Right lobe of liver (tissue), 6 donors: ENCODE data around the gene PTPRR. TPM values are rescaled to one million over a fixed set of nuclear protein-coding genes. Genes with fewer than 3 reads are reported as not detected.
A peak's percentile ranks its signal among the peaks of the same experiment; 100 is the strongest.
"Not testable (repeated sequence)": the region's sequence is repeated elsewhere in the genome, so short reads cannot be mapped to it uniquely, and the experiment has no call there.

ENCODE experiments used
- ATAC-seq, 4 donors: fragments of 200-7000 bp; cut with Tn5 transposase; one replicate each; pipeline ENCODE4 v1.9.1; 2020; ENCODE audit warnings: mild to moderate bottlenecking in 4 of 4, moderate library complexity in 4 of 4
- DNase-seq, 3 donors: peaks; one replicate each; pipeline ENCODE4 v3.0.0-alpha.2; 2020
- H3K27ac ChIP-seq, 3 donors: fragments of 200-600 bp; one replicate each; pipeline ENCODE4 v1.8.0; 2022
- H3K27me3 ChIP-seq, 2 donors: fragments of 200-600 bp; one replicate each; pipeline ENCODE4 v1.8.0; 2022
- H3K36me3 ChIP-seq, 4 donors: fragments of 200-600 bp; sonication (generic) in 1 of 4; one replicate each; pipeline versions ENCODE4 v1.5.1 to v1.8.0; 2017 to 2022; ENCODE audit warnings: control low read depth in 1 of 4
- H3K4me1 ChIP-seq, 4 donors: fragments of 200-600 bp; sonication (generic) in 1 of 4; one replicate each; pipeline versions ENCODE4 v1.5.1 to v1.8.0; 2017 to 2022; ENCODE audit warnings: control low read depth in 1 of 4
- H3K4me3 ChIP-seq, 3 donors: fragments of 200-600 bp; one replicate each; pipeline ENCODE4 v1.8.0; 2022
- H3K9me3 ChIP-seq, 4 donors: fragments of 200-600 bp; sonication (generic) in 1 of 4; one replicate each; pipeline versions ENCODE4 v1.5.1 to v1.8.0; 2017 to 2022; ENCODE audit warnings: control low read depth in 1 of 4
- CTCF ChIP-seq, 4 donors: fragments of 200-600 bp in 3 of 4; fragments of 450-650 bp in 1 of 4; IDR thresholded peaks; one replicate each; pipeline versions ENCODE4 v1.5.1 to v1.8.0; 2016 to 2022; ENCODE audit warnings: antibody characterized with exemption in 4 of 4, mild to moderate bottlenecking in 2 of 4
- POLR2A ChIP-seq: fragments of 450-650 bp; IDR thresholded peaks from one replicate; pipeline ENCODE4 v1.6.1; 2017; ENCODE audit warnings: antibody characterized with exemption, mild to moderate bottlenecking
- WGBS: methylation state at CpG from one replicate; pipeline ENCODE4 v1.1.6; 2018; ENCODE audit warnings: low coverage, low lambda C conversion rate; ENCODE audit not compliant: insufficient coverage; ENCODE audit errors: missing lambda C conversion rate; 5-methylcytosine and 5-hydroxymethylcytosine counted together
- intact Hi-C, 2 donors: fragments of 100-400 bp; cut with DNase I; formaldehyde crosslinking; loops; one replicate each; pipeline versions ENCODE4 v1.11.2 to v1.14.1; 2022
- total RNA-seq, 6 experiments: library from RNA; depleted of rRNA in 2 of 6; stranded (reverse); fragments of >200 nt in 2 of 6; fragmentation: NEBNext Ultra II Directional in 3 of 6; extraction: Animal tissue kit (Norgen Biotek cat#: 25700) in 3 of 6; gene quantifications; one replicate each; pipeline versions ENCODE4 v1.1.0 to v1.2.4, GENCODE V29; 2016 to 2023
- donor health status: DM: no; HTN: yes; CAD: no.
- donor health status: DM: no; HTN: no; CAD: no.
- donor health status: DM: no; HTN: no; CAD: no.
- donor health status: DM: no; HTN: yes; CAD: no.
- donor health status: DM: no; HTN: yes; CAD: no.

Gene PTPRR
- total RNA-seq, 6 experiments from 2014 or later: 0.12 TPM; not detected in 5

DNA sequence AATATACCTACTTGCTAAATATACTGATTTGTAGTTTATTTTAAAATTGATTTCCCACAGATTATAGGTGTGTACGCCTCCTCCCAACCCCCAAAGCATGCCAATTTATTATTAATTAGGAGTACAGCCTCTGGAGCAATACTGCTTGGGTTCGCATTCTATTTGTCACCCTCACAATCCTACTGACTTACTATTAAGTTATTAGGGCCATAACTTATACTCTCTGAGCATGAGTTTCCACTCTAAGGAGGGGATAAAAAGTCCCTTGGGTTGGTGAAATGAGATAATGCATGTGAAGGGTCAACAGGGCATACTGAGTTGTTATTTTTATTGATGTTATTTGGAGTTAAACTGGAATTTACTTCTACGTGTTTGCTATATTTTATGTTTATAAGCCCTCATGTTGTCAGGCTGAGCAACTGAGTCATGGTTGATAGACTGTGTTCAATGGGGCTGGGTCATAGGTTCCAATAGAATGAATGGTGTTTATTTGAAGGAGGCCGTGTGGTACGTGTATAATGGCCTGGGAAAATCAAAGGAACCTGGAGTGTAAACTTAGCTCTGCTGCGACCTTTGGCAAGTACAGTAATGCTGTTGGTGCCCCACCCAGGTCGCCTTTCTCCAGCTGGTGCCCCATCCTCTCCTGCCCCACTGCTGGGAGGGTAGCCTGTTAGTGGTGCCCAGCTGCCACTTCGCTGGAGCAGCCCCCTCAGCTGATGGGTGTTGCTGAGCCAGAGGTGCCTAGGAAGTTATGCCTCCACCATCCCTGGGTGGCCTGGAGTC, 184.0 kb downstream of the PTPRR start:
- Histone ChIP-seq H3K27me3 (no peaks in the 10 kb centered on the region), H3K9me3 (no peaks in the 10 kb centered on the region), H3K4me3 (no peak overlapping the region), H3K27ac (no peak overlapping the region), H3K4me1 (peaks cover 0 to 2% (median 0%) of the 10 kb centered on the region in 4 donors), H3K36me3 (no peaks in the 10 kb centered on the region)
- peak in 1 of 4 donors; percentile 31 for ATAC-seq
- TF ChIP-seq CTCF (IDR thresholded peaks at IDR 0.05) (no peak), POLR2A (no peak)
- intact Hi-C loops: loop anchor here in 1 of 2 donors (10.0 kb wide), 1 partner anchor 108 kb away; no protein-coding TSS in a partner anchor
- DNase-seq: no peak
- WGBS: 64% methylated on average over 7 of the region's 8 CpGs

DNA sequence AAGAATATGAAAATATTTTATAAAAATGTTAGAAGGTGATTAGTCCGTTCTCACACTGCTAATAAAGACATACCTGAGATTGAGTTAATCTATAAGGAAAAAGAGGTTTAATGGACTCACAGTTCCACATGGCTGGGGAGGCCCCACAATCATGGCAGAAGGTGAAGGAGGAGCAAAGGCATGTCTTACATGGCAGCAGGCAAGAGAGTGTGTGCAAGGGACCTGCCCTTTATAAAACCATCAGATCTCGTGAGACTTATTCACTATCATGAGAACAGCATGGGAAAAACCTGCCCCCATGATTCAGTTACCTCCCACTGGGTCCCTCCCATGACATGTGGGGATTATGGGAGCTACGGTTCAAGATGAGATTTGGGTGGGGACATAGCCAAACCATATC, 185.3 kb downstream of the PTPRR start:
- H3K4me1 ChIP-seq, H3K27ac ChIP-seq, H3K9me3 ChIP-seq, H3K4me3 ChIP-seq, H3K27me3 ChIP-seq, H3K36me3 ChIP-seq, DNase-seq, ATAC-seq: not testable (repeated sequence)
- 49% methylated on average over 3 of the region's 3 CpGs for WGBS
- intact Hi-C loops: loop anchor here in 1 of 2 donors (10.0 kb wide), 1 partner anchor 110 kb away; no protein-coding TSS in a partner anchor

DNA sequence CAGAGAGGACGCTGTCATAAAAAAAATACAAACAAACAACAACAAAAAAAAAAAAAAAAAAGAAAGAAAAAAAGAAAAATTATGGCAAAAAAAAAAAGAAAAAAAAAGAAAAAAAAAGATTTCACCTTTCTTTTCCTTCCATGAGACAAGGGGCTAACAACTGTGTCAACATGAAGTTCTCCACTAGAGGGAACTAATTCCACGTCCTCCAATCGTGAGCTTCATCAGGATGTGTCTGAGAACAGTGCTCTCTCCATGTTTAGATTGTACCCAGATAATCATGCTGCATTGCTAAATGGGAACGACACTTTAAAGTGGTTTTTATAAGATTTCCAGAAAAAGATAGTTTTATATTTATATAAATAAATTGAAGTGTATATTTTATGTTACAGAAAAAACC, 187.2 kb downstream of the PTPRR start:
- 2% methylated on average over 4 of the region's 4 CpGs for WGBS

GRCh38 chr12:70732287-70732686, 188.3 kb downstream of the PTPRR start:
- no peak overlapping the region for H3K27ac ChIP-seq
- 44% methylated on average over 3 of the region's 8 CpGs for WGBS
- no peak overlapping the region for H3K4me3 ChIP-seq
- H3K9me3 ChIP-seq: no peaks in the 10 kb centered on the region
- TF ChIP-seq POLR2A: no peak
- no peak for TF ChIP-seq CTCF (IDR thresholded peaks at IDR 0.05)
- intact Hi-C loops: loop anchor here in 1 of 2 donors (10.0 kb wide), 1 partner anchor 113 kb away; no protein-coding TSS in a partner anchor
- H3K27me3 ChIP-seq: no peaks in the 10 kb centered on the region
- no peak for ATAC-seq
- peaks cover 0 to 2% (median 0%) of the 10 kb centered on the region in 4 donors for H3K4me1 ChIP-seq
- H3K36me3 ChIP-seq: no peaks in the 10 kb centered on the region
- DNase-seq: no peak

More for the DNA sequence above, 187.2 kb downstream of the PTPRR start:
- H3K27ac ChIP-seq: no peak overlapping the region
- H3K36me3 ChIP-seq: no peaks in the 10 kb centered on the region
- peak; percentile 88 to 92 (median 89) for ATAC-seq
- H3K4me3 ChIP-seq: no peak overlapping the region
- peaks cover 0 to 2% (median 0%) of the 10 kb centered on the region in 4 donors for H3K4me1 ChIP-seq
- no peaks in the 10 kb centered on the region for H3K9me3 ChIP-seq
- no peak for DNase-seq
- intact Hi-C loops: loop anchor here in 1 of 2 donors (10.0 kb wide), 1 partner anchor 111 kb away; no protein-coding TSS in a partner anchor
- H3K27me3 ChIP-seq: no peaks in the 10 kb centered on the region
- TF ChIP-seq CTCF (IDR thresholded peaks at IDR 0.05): peak; percentile 51 to 77 (median 68)
- no peak for TF ChIP-seq POLR2A

- intact Hi-C loops: loop anchor here in 1 of 2 donors (10.0 kb wide), 1 partner anchor 114 kb away; no protein-coding TSS in a partner anchor
- Histone ChIP-seq H3K27me3 (no peaks in the 10 kb centered on the region), H3K36me3 (no peaks in the 10 kb centered on the region), H3K9me3 (no peaks in the 10 kb centered on the region), H3K27ac (no peak overlapping the region), H3K4me1 (peaks cover 0 to 2% (median 0%) of the 10 kb centered on the region in 4 donors), H3K4me3 (no peak overlapping the region)
- ATAC-seq (no peak), DNase-seq (no peak)
- TF ChIP-seq POLR2A: no peak
- no peak for TF ChIP-seq CTCF (IDR thresholded peaks at IDR 0.05)
- WGBS: 52% methylated on average over 2 of the region's 2 CpGs
These were observed 189.8 kb downstream of the PTPRR start for GRCh38 chr12:70730675-70731180.
